Right renal pelvis (tissue), 4 donors: ENCODE measurements around the gene CCBE1. TPM values are rescaled to one million over a fixed set of nuclear protein-coding genes. Genes with fewer than 3 reads are reported as not detected.

Experiments
- DNase-seq, 4 donors: peaks; one replicate each; pipeline ENCODE4 v3.0.0-alpha.2; 2013; ENCODE audit warnings: low read depth in 4 of 4, low spot score in 3 of 4, missing footprints in 1 of 4
- polyA plus RNA-seq, 4 donors: library from polyadenylated mRNA; unstranded; fragments of 120-200 nt; gene quantifications; one replicate each; pipeline ENCODE4 v1.2.1, GENCODE V29; 2013; ENCODE audit not compliant: insufficient read length in 4 of 4

CCBE1 gene
- polyA plus RNA-seq, 4 donors = 29.6 to 41.4 (median 38.6) TPM

DNA sequence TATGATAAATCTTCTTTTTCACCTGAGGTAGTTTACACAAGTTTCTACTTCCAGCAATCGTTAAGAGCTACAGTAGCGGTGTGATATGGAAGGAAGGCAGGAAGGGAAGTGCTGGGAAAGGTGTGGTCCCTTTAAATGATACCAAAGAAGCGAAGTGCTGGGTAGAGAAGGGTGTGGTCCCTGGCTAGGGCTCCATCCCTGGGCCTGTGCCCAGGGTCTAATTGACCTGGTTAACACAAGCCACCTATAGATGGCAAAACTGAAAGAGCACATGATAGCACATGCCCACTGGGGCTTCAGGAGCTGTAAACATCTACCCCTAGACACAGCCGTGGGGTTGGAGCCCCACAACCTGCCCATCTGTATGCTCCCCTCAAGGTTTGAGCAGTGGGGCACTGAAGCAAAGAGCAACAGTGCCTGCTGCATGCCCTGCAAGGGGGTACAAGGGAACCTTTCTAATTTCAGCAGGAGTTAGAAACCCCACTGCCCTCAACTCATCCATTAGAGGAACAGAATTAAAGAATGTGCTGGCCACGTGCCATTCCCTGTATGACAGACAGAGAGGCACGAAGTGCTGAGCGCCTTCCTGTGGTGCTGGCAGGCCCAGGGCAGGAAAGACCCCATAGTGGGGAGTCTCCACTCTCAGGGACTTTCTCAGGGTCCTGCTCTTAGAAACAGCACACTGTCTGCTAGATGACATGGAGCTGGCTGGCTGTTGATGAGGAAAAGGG, 185.0 kb downstream of the CCBE1 start:
- DNase-seq = no peak

DNA sequence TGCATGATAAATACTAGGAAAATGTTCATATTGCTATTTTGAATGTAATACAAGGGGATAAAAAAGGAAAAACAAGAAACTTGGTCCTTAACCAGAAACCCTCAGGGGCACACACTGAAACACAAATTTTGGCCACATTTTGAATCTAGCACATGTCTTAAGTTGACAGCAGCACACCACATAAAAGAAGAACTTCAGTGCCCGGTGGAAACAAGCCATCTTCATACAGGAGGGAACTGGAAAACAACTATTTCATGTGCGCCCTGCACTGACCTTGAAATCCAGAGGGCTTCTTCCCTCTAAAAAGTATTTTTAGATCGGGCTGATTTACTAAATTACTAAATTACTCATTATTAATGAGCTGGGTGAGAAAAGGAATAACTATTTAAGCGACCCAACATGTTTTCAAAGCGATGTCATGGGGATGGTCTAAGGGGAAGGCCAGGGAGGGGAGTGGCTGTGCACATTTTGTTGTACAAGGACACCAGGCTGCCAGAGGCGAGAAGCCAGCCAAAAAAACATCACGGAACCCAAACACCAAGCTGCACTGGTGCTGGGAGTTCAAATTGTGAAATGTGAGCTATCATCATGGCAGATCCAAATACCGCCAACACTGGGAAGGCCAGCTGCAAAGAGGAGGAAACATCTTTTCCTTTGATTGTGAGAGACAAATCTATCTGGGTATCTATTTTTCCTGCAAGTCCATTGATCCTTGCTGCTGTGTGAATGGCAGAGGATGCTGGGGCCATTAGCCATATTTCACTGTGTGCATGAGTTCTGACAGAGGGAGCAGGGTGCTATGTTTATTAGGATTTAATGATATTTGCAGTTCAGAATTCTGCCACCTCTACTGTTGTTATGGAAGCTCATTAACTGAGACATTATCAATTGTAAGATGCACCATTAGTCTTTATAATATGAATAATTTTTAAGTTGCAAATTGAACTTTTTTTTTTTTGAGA, 187.5 kb downstream of the CCBE1 start:
- no peak for DNase-seq

DNA sequence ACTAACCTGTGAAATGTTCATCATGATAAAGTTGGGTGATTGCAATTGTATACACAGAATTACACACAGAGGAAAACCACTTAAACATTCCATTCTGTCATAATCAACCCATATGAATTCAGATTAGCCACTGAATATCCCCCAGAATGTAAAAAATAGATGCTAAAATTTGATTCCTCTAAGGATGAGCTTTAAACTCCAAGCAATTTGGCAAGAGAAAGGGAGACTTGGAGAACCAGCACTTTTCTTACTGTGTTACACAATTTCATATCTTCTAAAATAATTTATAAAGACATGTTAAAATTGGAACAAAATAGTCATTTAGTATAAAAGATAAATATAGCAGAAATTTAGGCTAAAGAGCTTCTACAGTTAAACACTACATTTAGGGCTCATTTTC, 191.9 kb downstream of the CCBE1 start:
- DNase-seq = no peak

DNA sequence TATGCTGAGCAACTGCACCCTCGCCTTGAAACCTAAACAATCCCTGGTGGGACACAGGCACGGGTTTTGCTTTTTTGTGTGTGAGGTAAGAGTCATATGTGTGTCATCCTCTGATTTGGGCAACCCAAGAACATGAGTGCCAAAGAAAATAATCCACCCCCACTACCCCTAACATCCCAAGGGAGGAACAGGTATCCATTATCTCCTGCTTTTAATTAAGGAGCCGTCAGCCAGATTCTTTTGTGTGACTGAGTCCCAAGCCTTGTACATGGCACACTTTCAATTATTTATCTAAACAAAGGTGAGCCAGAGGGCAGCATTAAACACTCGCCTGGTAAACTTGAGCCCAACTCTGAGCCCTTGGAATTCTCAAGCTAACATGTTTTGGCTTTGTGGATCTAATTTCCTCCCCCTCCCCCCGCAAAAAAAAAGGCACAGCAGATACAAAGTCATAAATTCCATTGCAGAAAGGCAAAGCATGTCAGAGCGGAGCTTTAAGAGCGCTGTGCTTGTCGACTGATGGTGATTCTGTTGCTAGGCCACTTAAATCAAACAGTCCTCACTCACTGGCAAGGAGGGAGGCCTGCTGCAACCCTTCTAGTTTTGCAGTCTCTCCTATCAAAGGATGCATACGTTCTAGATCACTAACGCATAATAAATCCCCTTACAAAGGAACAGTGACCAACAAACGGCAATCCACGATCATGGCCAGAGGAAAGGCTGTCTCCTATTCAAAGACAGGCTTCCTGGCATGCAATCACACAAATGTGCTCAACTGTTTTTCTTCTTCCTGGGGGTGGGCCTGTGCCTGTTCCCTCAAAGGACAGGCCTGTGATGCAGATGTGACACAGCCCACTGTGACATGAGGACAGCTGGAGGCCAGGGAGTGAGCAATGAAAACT, 194.7 kb downstream of the CCBE1 start:
- DNase-seq = peak; percentile 66 to 90 (median 82)

DNA sequence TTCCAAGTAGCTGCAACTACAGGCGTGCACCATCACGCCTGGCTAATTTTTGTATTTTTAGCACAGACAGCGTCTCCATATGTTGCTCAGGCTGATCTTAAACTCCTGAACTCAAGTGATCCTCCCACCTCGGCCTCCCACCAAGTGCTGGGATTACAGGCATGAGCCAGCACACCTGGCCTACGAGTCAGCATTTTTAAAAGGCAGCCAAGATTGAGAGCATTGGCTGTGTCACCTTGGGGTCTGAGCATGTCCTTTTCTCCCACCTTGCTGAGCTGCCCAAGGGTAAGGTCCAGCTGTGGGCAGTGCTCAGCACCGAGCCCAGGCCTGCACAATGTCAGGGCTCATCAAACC, 195.3 kb downstream of the CCBE1 start:
- DNase-seq = no peak

DNA sequence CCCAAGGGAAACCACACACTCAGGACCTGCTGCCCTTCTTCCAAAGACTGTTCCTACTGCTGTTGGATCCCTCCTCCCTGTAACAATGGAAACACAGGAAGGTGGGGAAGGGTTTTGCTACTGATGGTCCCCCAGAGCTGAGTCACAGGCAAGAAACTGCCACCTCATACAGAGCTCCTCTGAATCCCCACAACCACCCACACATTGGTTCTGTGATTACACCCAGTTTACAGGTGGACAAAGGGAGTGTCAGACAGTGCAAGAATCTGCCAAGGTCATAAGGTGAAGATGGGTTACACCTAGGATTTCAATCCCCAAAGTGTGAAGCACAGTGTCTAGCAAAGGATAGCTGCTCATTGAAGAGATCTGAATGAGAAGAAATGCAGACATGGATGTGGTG, 196.5 kb downstream of the CCBE1 start:
- DNase-seq = no peak

DNA sequence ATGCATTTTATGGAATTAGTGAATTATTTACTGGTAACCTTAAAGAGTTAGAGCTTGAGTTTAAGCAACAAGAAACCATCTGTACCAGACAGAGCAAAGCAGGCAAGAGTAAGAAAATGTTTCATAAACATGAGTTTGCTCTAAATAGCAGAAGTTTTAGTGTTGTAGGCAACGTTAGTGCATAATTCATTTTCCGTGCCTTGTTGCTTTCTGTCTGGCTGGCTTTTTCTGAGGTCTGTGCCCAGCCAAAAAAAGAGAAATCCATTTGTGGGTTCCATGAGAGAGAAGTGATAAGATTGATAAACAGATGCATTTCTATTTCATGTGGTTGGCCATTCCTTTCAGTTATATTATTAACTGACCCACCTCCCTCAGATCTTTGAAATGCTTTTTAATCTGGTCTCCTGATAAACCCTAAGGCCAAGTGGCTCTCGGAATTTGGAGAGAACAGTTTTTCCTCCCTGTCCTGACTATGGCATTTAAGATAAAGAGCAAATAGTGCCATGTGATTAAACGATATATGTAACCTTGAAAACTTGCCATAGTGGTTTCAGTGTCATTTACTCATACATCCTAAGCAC, 198.6 kb downstream of the CCBE1 start:
- DNase-seq = no peak

DNA sequence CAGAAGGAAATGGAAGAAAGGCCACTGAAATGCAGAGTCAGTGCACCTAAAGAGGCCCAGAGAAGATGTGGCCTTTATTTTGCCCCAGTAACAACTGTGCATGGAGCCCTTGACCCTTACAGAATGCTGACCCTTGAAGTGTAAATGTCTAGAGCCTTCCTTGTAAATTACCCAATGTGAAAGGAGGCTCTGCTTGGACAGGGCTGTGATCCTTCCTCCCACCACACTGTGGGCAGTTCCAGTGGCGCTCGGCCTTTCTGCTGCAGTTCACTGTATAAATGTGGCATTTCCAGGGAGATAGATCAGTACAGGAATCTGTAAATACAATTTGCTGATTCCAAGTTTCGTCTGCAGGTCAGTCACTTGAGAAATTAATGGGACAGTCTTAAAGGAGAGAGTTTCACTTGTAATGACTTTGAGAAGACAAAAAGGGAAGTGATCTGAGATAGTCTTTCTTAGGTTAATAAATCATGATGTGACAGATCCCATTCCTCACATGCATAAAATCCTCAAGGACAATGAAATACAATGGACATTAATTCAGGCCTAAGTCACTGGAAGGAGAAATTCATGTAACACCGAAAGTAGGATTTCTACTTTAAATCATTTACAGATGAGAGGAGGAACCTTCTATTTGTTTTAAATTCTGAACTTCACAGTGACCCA, 204.3 kb downstream of the CCBE1 start:
- DNase-seq = no peak

DNA sequence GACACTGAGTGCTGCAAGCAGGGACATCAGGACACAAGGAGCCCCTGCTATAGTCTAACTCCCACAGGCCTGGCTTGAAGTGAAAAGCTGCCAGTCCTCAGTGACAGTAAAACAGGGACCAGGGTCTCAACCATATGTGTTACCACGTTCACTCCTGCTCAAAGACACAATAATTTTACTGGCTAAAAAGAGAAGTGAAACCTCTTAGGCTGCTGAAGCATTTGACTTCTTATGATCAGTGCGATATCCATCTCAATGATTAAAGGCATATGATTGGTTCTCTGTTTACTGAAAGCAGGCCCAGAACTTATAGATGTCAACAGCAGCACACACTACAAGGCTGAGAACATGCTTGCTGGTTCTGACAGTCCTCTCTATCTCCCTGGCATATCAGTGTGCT, 208.3 kb downstream of the CCBE1 start:
- no peak for DNase-seq

DNA sequence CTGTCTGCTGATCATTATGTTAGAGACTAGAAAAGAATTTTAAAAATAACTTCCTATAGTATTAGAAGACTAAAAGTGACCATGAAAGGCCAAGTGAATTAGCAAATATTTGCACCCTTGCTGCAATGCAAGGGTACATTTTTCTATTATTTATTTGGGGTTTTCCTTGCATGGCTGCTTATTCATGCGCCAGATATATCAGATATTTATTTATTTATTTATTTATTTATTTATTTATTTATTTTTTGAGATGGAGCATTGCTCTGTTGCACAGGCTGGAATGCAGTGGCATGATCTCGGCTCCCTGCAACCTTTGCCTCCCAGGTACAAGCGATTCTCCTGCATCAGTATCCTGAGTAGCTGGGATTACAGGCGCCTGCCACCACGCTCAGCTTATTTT, 211.8 kb downstream of the CCBE1 start:
- no peak for DNase-seq

DNA sequence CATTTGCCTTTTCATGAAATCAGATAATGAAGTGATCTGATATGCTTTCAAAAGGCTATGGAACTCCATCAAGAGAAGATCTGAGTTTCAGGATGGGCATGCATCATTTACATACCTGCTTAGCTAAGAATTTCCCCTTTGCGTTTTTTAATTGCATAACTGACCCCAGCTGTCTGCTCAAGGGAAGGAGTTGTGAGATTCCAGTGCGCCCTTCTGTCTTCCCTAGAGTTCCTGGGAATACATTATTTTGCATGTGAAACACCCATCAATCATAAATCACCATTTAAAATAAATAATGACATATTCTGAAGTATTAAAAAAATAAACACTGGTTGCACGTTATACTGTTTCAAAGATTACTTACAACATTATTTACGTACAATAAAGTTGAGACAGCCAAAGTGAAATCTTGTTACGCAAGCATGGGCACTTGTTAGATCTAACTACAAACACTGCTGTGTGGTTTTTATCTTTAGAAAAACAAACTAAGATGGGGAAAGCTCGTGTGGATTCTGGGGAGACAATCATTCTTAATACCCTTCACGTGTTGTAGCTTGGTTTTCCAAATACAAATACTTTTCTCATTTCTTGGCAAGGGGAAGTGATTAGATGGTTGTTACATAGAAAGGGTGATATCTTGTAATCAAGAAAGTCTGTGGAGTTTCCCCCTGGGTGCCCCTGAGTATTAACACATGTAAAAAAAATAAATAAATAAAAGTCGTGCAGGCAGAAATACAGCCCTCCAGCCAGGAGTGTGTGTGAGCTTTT, 212.5 kb downstream of the CCBE1 start:
- no peak for DNase-seq

DNA sequence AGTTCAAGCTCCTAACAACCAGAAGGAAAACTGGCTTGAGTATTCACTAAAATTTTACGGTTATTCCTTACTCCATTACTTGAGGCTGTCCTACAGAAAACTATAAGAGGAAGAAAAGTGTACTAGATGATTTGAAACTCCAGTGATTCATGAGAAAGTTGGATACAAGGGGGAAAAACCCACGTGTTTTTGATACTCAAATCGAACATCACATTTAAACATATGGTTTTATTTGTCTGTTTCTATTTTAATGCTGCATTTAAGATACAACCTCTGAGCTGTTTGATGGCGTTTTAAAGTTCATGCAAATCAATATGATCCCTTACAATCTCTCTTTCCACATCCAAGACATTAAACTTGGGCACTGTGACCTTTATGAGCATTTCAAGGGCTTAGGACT, 213.1 kb downstream of the CCBE1 start:
- DNase-seq = no peak

DNA sequence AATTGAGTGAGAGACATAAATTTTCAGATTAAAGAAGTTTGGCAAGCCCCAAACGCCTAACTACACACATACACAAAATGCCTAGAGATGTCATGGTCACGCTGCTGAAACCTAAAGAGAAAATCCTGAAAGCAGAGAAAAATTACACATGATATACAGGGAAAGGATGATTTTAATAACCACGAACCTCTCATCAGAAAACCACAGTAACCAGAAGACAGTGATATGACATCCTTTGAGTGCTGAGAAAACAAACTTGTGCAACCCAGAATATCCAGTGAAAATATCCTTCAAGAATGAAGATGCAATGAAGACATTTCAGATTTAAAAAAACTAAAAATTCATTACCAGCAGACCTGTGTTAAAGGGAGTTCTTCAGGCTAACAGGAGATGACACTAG, 215.8 kb downstream of the CCBE1 start:
- no peak for DNase-seq

DNA sequence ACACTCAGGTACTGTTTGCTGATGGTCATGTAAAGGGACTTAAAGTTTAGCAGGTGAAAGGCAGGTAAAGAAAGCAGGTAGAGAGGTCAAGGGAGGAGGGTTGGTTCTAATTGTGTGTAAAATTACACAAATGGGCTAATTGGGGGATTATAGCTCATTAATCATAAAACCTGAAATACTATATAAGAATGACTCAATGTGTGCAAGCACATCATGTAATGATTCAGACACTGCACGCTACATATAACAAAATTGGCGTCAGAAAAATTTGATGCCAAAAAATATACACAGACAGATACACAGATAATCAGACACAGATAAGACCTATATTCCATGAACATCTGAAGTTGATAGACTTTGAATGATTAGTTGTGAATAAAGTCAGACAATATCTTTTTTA, 217.4 kb downstream of the CCBE1 start:
- DNase-seq = no peak

DNA sequence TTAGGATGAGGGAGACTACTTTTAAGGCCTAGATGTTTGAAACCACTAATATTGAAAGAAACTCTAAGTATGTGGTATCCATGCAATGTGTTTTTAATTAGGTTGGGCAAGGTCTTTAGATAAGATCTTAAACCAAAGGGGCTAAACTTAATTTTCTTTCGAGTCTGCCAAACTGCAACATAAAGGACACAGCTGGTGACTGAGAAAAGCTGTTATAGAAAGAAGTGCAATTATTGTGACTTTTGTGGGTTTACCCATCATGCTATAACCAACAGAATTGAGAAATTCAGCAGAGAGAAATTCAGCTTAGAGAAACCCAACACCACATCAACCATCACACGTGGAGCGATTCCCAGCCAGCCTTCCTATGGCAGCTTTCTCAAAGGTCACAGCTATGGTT, 218.6 kb downstream of the CCBE1 start:
- DNase-seq = no peak

DNA sequence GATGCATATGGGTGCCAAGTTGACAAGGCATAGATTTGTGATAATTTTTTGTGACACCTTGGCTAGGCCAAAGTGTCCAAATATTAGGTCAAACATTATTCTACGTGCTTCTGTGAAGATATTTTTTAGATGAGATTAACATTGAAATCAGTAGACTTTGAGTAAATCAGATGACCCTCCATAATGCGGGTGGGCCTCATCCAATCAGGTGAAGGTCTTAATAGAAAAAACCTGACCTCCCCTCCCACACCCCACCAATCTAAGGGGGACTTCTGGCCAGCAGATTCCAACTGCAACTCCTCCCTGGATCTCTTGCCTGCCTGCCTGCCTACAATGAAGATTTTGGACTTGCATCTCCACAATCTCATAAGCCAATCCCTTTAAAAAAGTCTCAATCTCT, 219.4 kb downstream of the CCBE1 start:
- DNase-seq = no peak

DNA sequence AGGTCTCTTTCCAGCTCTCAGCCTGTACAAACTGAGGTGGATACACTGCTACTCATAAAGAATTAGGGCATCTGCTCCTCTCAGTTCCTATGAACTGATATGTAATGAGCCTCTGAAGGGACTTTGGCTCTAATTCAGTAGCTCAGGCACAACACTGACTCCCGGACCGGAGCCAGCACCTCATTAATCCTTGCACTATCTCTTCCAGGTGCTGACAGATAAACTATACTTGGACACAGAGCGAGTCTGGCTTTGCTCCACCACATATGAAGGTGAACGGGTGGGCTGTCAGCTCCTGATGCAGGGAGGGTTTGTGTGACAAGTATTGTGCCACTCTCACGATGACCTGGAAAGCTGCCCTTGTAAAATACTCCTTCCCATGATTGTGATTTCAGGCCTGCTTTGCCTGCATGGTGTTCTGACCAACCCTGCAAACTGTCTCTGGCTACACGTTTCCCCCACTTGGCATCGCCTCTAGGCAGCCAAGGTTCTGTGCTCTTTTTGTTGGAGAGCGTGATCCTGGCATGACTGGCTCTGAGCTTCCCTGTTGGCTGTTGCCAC, 226.6 kb downstream of the CCBE1 start:
- DNase-seq = no peak

DNA sequence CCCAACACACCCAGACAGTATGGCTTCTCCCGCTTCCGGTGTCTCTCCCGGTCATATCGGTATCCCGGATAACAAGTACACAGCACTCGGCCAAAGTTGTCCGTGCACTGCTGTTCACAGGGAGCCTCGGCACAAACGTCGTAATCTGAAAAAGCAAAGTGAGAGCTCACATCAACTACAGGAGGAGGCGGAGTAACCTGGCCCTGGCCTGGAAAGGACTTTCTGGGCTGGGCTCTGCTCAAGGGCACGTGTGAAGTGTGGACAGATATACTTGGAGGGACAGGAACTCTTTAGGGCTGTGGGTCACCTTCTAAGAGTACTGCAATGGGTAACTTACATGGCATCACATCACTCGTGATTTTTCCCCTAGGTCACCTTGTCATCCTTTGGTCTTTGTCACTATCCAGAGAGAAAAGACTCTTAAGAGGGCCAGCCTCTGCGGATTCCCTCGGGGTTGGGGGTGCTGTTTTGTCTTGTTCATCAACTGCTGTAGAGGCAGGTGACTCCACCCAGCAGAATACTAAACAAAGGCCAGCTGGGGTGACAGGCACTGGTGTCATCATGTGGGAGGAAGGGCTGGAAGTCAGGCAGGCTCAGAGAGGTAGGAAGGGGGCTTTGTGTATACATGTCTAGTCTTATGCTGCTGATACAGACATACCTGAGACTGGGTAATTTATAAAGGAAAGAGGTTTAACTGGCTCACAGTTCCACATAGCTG, 227.6 kb downstream of the CCBE1 start:
- no peak for DNase-seq
